Prostate gland (tissue), 2 donors: ENCODE results near the gene SAA4. TPM values are rescaled to one million over a fixed set of nuclear protein-coding genes. Genes with fewer than 3 reads are reported as not detected.

Experiments
- DNase-seq: peaks from one replicate; pipeline ENCODE4 v3.0.0-alpha.2; 2019; ENCODE audit warnings: low spot score
- H3K27ac ChIP-seq, 2 donors: fragments of 200-600 bp; sonication (generic); 2 replicates each; pipeline ENCODE4 v1.5.1; 2017 to 2019
- H3K27me3 ChIP-seq: fragments of 200-600 bp; sonication (generic); replicated peaks from 2 replicates; pipeline ENCODE4 v1.5.1; 2019; ENCODE audit not compliant: insufficient read depth
- H3K36me3 ChIP-seq, 2 donors: fragments of 200-600 bp; sonication (generic); 1 replicate in 1 of 2; 2 replicates in 1 of 2; pipeline versions ENCODE4 v1.5.1 to v1.8.1; 2017 to 2019
- H3K4me1 ChIP-seq: fragments of 200-600 bp; sonication (generic); replicated peaks from 2 replicates; pipeline ENCODE4 v1.5.1; 2019
- H3K4me3 ChIP-seq, 2 donors: fragments of 200-600 bp; sonication (generic); 2 replicates each; pipeline ENCODE4 v1.5.1; 2017 to 2019
- H3K9me3 ChIP-seq: fragments of 200-600 bp; sonication (generic); 2 replicates; pipeline ENCODE4 v1.5.1; 2017
- CTCF ChIP-seq, 4 experiments: fragments of 200-600 bp in 2 of 4; fragments of 450-650 bp in 2 of 4; sonication (generic) in 2 of 4; IDR thresholded peaks; 1 replicate in 3 of 4; 2 replicates in 1 of 4; pipeline ENCODE4 v1.5.1; 2016 to 2019; ENCODE audit warnings: antibody characterized with exemption in 4 of 4, mild to moderate bottlenecking in 2 of 4, moderate library complexity in 2 of 4
- POLR2A ChIP-seq: fragments of 450-650 bp; IDR thresholded peaks from one replicate; pipeline ENCODE4 v1.6.1; 2016; ENCODE audit warnings: antibody characterized with exemption, mild to moderate bottlenecking
- POLR2AphosphoS5 ChIP-seq: sonication (generic); formaldehyde crosslinking; IDR thresholded peaks from one replicate; pipeline ENCODE4 v1.6.1; 2017; ENCODE audit warnings: antibody characterized with exemption
- WGBS: methylation state at CpG from one replicate; pipeline ENCODE4 v1.1.5; 2018; 5-methylcytosine and 5-hydroxymethylcytosine counted together
- intact Hi-C: fragments of 100-400 bp; cut with DNase I; formaldehyde crosslinking; loops from one replicate; pipeline ENCODE4 v1.14.2; 2022
- total RNA-seq, 2 donors: library from RNA; depleted of rRNA; stranded (reverse); fragments of >200 nt; gene quantifications; one replicate each; pipeline ENCODE4 v1.1.0, GENCODE V29; 2016

SAA4 gene
- not detected for total RNA-seq

- Histone ChIP-seq H3K27me3 (no peaks in the 10 kb centered on the region), H3K36me3 (no peaks in the 10 kb centered on the region), H3K27ac (no peak within 1 kb of the TSS), H3K4me1 (no peaks in the 10 kb centered on the region), H3K4me3 (no peak within 1 kb of the TSS), H3K9me3 (no peaks in the 10 kb centered on the region)
- TF ChIP-seq POLR2AphosphoS5 (no peak), POLR2A (no peak), CTCF (IDR thresholded peaks at IDR 0.05) (no peak)
- no peak for DNase-seq
- intact Hi-C loops: no loop called here
- 69% methylated on average over 2 of the region's 2 CpGs for WGBS
Measured at GRCh38 chr11:18236664-18237356, at the start of gene SAA4. Gene SAA4 (minus strand): TSS chr11:18236802. CDS start chr11:18235926, 876 bp downstream.

- no peak for DNase-seq
- H3K27ac ChIP-seq: no peak overlapping the region
- no peaks in the 10 kb centered on the region for H3K9me3 ChIP-seq
- no peaks in the 10 kb centered on the region for H3K27me3 ChIP-seq
- H3K36me3 ChIP-seq: no peaks in the 10 kb centered on the region
- TF ChIP-seq POLR2A: no peak
- TF ChIP-seq POLR2AphosphoS5: no peak
- TF ChIP-seq CTCF (IDR thresholded peaks at IDR 0.05): no peak
- intact Hi-C loops: no loop called here
- no peak overlapping the region for H3K4me3 ChIP-seq
- 100% methylated on average over 1 of the region's 1 CpG for WGBS
- H3K4me1 ChIP-seq: no peaks in the 10 kb centered on the region
Measured at GRCh38 chr11:18285841-18286240, 49.2 kb upstream of the SAA4 start.

- Histone ChIP-seq H3K9me3 (no peaks in the 10 kb centered on the region), H3K36me3 (no peaks in the 10 kb centered on the region), H3K27me3 (no peaks in the 10 kb centered on the region), H3K4me3 (no peak overlapping the region), H3K27ac (no peak overlapping the region), H3K4me1 (no peaks in the 10 kb centered on the region)
- WGBS: 87% methylated on average over 2 of the region's 2 CpGs
- DNase-seq: no peak
- TF ChIP-seq POLR2A: no peak
- no peak for TF ChIP-seq CTCF (IDR thresholded peaks at IDR 0.05)
- TF ChIP-seq POLR2AphosphoS5: no peak
- intact Hi-C loops: no loop called here
Measured at GRCh38 chr11:18282626-18283025, 46.0 kb upstream of the SAA4 start.

GRCh38 chr11:18280438-18281045, 43.9 kb upstream of the SAA4 start:
- TF ChIP-seq POLR2AphosphoS5: no peak
- TF ChIP-seq CTCF (IDR thresholded peaks at IDR 0.05): no peak
- no peak overlapping the region for H3K4me3 ChIP-seq
- H3K9me3 ChIP-seq: no peaks in the 10 kb centered on the region
- no peaks in the 10 kb centered on the region for H3K4me1 ChIP-seq
- H3K36me3 ChIP-seq: no peaks in the 10 kb centered on the region
- H3K27me3 ChIP-seq: no peaks in the 10 kb centered on the region
- DNase-seq: no peak
- WGBS: 85% methylated on average over 4 of the region's 4 CpGs
- intact Hi-C loops: no loop called here
- H3K27ac ChIP-seq: no peak overlapping the region
